NCI-H1436 (cell line): Measurements from ENCODE around the gene CXADR.
"Not testable (repeated sequence)": the region's sequence is repeated elsewhere in the genome, so short reads cannot be mapped to it uniquely, and the experiment has no call there.

Experiments used
- DNase-seq: peaks from one replicate; lab custom pipeline; 2025; lab: John Stamatoyannopoulos, UW

CXADR gene

DNA sequence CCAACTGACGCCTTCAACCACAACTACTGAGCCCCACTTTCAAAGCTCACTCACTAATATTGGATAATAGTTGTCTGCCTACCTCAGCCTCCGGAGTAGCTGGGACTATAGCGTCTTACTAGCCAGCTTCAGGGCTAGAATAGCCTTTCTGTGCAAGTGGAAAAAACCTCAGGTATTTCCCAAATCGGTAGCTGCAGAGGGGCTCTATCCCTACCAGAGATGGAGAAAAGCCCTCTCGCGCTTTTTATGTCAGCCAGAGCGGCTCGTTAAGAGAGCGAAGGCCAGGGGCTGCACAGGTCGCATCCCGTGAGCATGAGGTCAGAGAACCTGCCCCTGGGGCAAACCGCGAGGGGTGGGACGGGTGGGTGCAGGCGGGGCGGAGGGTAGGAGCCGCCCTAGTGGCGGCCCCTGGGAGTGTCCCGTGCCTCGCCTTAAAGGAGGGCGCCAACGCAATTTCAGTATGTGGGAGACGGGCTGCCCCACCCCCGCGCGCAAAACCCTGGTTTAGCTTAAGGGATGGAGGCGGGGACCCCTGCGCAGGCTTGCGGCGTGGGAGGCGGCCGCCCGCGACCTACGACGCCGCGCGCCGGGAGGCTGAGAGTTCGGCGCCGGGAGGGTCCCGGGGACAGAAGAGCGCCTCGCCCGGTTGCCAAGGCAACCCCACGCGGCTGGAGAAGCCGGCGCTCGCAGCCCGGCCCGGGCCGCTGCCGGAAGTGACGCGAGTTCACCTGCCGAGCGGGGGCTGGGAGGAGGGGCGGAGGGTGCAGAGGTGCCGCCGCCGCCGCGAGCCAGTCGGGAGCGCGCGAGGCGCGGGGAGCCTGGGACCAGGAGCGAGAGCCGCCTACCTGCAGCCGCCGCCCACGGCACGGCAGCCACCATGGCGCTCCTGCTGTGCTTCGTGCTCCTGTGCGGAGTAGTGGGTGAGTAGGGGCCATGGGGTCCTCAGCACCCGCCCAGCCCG is at the start of gene CXADR:
Gene CXADR, plus strand, starts transcription at position 791 of the 961 bp plus-strand sequence. Its CDS starts 87 bp downstream, at position 878.
- peak; percentile 93 for DNase-seq

DNA sequence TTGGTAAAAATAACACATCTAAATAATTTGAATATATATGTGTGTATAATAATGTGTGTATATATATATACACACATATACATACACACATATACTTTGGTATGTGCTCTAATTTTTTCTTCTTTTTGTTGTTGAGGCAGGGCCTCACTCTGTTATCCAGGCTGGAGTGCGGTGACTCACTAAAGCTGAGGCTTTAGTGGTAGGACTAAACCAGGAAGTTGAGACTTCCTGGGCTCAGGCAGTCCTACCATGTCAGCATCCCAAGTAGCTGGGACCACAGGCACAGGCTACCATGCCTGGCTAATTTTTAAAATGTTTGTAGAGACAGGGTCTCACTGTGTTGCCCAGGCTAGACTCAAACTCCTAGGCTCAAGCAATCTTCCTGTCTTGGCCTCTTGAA is 46.7 kb upstream of the CXADR start:
- DNase-seq = no peak

DNA sequence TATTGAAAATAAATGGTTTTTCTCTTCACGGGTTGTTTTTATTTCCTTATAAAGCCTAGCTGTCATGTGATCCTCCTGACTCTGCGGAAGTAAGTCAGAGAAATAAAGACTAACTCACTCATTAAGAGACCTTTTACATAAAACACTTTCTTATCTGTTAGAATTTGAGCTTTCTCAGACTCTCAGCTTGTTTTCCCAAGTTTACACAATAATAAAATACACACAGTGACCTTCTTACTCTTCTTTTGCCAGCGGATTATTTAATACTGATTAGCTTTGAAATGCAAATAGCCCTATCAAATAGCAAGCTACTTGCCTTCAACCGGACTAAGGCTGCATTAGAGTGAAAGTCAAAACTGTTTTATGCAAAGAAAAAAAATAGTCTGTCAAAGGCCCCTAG is 45.5 kb upstream of the CXADR start:
- no peak for DNase-seq

DNA sequence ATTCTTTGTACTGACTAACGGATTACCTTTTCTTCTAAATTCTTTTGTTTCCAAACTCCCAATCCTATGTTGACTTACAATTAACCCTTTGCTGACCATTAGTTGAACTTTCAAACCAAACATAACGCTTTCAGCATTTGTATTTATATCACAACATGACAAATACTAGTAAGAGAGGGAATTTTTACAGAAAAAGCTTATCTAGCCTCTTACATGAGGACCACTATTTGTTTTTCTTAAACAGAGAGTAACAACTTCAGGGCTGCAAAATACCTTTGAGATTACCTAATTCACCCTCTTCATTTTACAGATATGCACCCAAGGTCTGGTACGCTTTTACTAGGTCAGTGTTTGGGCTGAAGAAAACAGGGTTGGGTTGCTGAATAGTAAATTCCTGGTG is 45.0 kb upstream of the CXADR start:
- no peak for DNase-seq

DNA sequence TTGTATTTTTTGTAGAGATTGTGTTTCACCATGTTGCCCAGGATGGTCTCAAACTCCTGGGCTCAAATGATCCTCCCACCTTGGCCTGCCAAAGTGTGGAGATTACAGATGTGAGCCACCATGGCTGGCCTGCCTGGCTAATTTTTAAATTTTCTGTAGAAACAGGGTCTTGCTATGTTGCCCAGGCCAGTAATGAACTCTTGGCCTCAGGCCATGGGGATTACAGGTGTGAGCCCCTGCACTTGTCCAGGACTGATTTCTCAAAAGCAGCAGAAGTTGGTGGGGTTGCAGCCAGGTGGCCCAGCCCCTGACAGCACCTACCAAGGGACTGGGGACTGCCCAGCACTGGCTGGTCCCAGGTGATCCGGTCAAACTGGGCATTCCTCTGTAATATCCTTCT is 44.1 kb upstream of the CXADR start:
- no peak for DNase-seq

DNA sequence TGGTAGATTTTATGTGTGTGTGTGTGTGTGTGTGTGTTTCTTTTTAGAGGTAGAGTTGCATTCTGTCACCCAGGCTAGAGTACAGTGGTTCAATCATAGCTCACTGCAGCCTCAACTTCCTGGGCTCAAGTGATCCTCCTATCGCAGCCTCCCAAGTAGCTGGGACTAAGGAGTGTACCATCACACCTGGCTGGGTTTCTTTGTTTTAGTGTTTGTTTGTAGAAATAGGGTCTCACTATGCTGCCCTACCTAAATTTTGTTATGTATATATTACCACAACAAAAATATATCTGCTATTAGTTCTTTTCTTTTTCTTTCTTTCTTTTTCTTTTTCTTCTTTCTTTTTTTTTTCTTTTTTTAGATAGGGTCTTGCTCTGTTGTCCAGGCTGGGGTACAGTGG is 43.1 kb upstream of the CXADR start:
- no peak for DNase-seq

DNA sequence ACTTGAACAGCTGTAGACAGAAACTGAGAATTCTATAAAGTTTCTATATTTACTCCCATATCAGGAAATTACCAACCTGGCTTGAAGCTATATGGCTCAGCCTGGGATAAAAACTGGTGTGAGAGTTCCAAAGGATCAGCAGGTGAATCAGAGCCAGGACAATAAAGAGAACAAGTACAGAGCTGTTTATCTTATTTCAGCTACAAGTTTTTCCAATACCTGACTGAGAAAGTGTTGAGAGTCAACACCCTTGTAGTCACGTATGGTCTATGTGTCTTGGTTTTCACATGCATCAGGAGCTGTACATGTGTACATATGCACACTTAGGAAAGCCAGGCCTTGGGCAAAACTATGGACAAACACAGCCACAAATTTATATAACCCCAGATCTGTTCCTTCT is 40.7 kb upstream of the CXADR start:
- no peak for DNase-seq

DNA sequence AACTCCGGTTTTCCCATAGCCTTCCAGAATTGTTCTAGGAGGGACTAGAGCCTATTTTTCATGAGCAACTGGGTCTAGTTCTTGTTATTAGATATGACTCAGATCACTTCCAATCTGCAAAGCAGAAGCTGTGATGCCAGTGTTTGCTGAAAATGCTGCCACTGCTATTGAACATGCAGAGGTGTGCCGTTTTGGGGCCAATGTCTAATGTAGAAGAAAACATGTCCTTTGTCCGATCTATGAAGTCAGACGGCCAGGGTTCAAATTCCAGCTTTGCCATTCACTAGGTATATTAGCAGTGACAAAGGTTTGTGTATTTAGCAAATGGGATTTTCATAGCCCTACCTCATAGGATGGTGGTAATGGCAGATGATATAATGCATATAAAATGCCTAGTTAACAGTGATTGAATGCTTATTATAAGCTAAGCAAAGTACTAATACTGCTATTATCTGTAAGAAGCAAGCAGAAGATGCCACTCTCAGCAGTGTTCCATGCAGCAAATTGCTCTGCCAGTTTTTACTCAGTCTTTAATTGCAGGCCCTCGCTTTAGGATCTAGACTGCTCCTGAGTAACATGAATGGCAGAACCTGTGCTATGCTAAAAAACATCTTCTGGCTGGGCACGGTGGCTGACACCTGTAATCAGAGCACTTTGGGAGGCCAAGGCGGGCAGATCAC is 40.1 kb upstream of the CXADR start:
- no peak for DNase-seq

DNA sequence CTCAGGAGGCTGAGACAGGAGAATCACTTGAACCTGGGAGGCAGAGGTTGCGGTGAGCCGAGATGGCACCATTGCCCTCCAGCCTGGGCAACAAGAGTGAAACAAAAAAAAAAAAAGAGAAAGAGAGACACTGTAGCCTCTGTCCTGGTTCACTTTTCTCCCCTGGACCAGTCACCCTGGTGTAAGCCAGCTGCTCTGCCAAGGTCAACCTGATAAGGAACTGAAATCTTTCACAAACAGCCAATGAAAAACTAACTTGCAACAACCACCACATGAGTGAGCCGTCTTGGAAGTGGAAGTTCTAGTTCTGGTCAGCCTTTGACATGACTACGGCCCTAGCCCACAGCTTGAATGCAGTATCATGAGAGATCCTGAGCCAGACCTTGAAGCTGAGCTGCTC is 36.8 kb upstream of the CXADR start:
- DNase-seq = no peak

DNA sequence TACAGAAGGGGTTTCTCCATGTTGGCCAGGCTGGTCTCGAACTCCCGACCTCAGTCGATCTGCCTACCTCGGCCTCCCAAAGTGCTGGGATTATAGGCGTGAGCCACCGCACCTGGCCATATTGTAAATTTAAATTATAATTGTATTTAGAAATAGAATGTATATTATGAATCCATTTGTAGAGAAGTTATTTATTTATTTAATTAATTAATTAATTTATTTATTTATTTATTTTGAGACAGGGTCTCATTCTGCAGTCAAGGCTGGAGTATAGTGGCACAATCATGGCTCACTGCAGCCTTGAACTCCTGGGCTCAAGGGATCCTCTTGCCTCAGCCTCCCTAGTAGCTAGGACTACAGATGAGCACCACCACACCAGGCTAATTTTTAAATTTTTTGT is 34.7 kb upstream of the CXADR start:
- DNase-seq = not testable (repeated sequence)

DNA sequence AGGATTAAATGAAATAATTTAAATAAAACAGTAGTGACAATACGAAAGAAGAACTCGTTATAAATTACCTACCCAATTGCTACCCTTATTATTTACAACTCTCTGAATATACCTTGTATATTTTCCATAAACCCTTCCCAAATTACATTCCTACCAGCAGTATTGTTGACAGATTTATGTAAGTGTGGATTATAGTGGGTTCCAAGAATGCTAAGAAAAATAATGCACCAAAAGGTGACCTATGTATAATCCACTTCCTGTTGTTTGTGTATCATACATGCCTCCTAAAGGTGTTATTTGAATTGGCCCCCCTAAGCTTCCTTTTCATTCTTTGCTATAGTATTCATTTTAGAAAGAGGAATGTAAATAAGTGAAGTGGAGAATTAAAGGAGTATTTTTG is 33.2 kb upstream of the CXADR start:
- no peak for DNase-seq

DNA sequence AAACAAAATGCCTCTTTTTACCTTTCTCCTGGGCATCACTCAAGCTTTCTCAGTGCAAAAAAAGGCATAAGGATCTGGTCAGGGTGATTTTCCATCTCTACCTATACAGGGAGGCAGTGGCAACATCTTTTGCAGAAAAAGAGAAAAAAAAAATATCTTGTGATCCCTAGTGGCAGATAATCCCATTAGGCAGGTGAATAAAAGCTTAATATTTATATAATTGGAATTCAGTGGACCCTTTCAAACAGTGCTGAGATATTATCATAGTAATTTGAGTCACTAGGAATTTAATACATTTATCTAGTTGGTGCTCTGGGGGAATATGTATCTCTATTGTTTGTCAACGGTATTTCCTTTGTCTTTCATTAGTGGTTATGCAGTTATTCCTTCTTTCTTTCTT is 29.9 kb upstream of the CXADR start:
- no peak for DNase-seq

DNA sequence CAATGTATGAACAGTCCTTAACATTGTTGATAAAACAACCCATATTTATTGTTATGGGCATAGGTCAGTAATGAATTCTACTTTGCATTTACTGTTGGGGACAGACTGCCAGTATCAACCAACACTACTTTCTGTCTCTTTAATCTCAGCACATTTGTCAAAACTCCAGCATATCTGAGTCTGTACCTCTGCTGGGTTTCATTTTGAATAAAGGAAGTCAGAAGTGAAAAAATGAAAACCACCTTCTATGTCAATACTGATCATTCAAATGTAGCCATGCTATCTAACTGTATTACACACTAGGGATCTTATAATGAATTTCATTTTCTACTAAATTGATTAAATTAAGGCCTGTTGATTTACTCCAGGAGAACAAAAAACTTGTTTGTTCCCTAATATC is 24.2 kb upstream of the CXADR start:
- no peak for DNase-seq

DNA sequence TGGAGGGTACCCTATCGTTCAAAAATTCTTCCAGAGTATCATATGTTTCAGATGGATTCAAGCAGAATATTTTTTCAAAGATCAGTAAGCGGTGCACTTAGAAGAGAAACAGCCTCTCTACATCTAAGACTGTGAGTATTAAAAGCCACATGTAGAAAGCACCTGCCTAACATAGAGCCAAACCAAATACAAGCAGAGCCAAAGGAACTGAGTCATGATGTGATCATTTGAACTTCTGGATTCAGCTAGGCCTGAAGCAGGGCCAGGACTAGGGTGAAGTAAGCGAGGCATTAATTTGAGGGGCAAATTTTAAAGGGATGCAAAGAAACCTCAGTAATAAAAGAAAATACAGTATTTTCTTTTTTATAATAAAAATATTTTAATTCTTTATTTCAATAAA is 23.3 kb upstream of the CXADR start:
- DNase-seq = not testable (repeated sequence)

DNA sequence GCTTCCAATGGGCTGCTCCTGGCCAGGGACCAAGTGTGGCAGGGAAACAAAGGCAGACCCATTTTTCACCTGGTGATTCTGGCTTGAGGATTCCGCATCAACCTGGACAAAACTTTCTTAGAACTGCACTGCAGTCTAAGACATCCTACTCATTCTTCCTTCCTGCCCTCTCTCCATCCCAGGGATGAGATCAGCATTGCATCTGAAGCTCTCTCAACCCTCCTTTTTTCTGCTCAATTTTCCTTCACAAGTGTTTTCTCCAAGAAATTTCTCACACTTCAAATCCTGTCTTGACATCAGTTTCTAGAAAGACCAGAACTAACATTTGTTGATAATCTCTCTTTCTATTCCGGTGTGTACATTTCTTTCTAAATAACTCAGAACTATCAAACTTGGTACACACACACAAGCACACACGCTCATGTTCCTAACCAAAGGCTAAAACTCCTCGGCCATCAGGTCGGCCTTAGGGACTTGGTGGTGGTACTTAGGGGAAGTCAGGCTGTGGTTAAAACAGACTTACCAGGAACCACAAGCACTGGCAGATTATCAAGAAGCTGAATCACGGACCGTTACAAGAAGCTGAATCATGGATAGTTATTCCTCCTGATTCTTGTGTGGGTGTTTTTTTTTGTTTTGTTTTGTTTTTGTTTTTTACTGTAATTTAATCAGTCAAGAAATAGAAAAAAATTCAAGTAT is 21.0 kb upstream of the CXADR start:
- DNase-seq = no peak

DNA sequence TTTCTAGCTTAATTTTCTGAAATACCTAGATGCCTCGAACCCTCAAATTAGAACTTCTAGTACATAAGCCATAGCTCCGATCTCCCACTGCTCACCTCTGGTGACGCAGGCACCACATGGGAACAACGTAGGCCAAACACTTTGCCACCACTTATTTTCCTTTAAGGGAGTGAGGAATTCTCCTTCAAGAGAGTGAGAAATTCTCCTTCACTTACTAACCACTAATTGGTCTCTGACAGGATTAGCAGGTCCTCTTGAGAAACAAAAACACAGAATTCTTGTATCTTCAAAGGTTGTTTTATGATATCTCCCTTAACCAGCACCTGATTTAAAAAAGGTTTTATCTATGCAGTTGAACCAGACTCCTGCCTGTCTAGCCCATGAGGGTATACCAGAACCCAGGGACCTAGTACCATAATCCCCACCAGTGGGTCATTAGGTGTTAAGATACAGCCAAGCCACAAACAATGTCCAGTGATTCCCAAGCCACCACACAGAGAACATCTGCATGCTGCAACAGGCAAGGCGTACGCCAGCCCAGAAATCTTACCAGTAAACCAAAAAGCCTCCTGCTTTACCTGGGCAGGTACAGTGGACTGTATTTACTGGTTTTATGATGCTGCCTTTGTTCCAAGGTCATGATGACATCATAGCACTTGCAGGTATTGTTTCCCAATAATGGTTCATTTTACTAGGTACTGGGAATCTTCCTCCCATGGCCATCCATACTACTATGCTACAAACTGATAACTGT is 20.3 kb upstream of the CXADR start:
- no peak for DNase-seq

DNA sequence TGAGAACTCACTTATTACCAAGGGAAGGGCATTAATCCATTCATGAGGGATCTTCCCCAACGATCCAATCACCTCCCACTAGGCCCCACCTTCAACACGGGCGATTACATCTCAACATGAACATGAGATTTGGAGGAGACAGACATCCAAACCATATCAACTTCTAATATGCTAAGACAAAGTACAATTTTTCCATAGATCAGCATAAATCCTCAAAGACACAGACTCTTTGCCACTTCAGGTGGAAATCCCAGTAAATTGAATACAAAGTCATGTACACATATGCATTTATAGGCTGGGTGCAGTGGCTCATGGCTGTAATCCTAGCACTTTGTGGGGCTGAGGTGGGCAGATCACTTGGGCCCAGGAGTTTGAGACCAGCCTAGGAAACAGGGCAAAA is 18.8 kb upstream of the CXADR start:
- no peak for DNase-seq

DNA sequence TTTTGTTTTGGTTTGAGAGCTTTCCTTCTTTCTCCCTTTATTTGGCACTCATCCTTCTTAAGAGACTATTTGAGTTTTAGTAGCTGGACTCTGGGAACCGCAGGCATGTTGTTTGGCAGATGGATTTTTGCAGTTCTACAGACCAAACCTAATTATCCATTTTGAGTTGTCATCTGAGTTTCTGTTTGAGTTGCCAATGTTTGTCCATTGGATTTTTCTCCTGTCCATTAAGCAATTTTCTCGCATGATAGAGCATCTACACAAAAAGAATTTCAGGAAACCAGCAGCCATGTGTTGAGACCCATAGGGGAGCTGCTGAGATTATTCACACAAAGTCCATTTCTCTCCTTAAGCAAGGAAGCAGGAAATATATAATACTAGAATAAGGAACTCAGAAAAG is 17.2 kb upstream of the CXADR start:
- DNase-seq = no peak

DNA sequence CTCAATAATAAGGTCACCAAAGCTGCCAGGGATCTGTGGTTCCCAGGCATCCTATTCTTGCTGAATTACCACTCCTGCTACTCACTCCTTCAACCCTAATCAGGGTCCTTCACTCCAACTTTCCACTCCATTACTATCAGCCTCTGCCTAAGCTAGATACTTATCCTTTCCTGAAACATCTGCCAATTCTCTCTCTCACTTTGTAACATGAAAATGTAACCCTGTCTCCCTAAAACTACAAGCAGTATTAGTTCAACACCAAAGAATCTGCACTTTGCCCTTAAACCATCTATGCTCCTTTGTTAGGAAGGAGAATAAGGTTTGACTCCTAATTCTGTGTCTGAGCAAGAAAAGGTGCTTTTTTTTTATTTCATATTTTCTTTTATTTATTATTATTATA is 15.5 kb upstream of the CXADR start:
- no peak for DNase-seq

DNA sequence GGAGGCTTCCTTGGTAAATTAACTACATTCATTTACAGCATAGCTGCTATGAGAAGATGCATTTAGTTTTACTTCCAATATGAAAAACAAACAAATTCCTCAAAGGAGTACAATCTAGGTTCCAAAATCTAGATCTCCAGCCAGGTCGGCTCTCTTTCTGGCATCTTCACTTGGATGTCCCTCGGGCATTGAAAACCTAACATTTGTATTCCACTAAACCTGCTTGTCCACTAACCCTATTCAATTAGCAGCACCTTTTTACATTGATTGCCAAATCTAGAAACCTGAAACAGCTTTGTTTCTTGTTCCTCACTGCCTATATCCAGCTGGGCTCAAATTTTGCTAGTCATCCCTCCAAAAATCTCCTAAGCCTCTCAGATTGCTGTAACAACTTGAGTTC is 14.3 kb upstream of the CXADR start:
- DNase-seq = no peak

DNA sequence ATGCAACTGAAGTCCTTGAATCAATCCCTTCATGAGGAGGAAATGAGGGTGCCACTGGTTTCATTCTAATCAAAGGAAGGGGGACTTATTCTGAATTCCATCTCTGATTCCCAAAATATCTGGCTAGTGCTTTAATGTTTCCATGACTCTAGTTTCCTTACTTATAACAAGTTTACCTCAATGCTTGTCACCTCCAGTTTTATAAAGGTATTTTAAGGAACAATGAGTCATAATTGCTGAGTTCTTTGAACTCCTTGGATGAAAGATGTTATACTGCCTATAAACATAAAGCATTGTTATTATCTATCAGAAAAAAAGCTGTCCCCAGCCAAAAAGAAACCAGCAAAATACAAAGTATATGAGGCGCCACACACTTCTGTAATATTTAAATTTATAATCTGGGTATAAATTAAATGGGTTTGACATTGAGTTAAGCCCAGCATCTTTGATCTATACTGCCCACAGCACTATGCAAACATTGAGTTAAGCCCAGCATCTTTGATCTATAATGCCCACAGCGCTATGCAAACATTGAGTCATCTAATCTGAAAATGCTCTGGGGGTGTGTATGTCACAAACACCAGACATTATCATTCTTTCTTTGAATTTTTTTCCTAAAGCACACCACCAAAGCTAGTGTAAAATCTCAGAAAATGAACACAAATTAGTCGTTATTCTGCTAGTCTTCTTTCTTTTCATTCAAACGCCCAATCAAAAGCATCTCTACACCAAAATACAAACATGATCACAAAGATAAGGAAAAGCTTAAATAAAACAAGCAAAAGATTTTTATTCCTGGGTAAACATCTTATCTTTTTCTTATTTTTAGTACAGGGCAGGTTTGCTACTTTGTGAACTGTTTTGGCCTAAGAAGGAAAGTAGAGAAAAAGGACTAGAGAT is 11.5 kb upstream of the CXADR start:
- DNase-seq = no peak
